NCI-H1092 treated with DMSO at 0.1 percent for 48 hours (cell line): ENCODE measurements around the gene MRPL54.

ENCODE experiments used
- DNase-seq: peaks from one replicate; lab custom pipeline; 2025; lab: John Stamatoyannopoulos, UW

Gene MRPL54

DNA sequence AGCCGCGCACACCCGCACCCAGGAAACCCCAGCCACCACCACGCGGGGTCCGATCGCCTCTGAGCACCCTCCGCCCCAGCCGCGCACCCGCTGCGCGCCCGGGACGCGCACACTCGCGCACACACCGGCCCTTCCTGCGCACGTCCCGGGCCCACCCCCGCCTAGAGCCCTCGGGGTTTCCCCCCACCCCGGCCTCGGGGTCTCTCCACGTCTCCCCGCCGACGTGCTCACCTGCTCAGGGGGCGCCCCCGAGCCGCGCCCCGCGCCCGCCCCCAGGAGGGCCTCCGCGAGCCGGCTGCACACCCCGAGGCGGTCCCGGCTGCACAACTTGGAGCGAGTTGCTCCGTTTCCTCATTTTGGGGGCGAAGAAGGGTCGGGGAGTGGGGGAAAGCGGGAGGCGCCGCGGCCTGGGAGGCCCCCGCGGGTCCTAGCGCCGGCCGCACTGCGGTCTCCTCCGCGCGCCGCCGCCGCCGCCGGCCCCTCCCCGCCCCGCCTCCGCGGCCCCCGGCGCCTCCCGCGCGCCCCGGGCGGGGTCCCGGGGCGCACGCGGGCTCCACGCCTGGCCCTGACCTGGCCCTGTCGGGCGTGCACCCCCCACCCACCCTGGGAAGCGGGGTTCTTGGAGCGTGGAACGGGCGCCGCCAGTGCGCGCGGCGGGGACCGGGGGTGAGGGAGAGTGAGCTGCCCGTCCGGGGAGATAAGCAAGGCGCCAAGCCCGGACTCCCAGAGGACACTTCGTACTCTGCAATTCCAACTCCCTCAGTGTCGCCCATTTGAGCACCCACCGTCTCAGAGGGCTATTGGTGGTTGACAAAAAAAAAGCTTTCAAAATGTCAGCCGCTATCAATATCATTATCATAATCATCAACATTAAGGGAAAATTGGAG is 23.7 kb downstream of the MRPL54 start, which contains the start of gene MATK:
MATK (minus strand) TSS at position 444 of the 887 bp plus-strand sequence. CDS start 1,246 bp downstream, outside the sequence.
- no peak for DNase-seq

GRCh38 chr19:3788996-3789778 is 26.7 kb downstream of the MRPL54 start:
- DNase-seq: no peak

- no peak for DNase-seq
Observed at GRCh38 chr19:3790209-3790734, 27.8 kb downstream of the MRPL54 start.

DNA sequence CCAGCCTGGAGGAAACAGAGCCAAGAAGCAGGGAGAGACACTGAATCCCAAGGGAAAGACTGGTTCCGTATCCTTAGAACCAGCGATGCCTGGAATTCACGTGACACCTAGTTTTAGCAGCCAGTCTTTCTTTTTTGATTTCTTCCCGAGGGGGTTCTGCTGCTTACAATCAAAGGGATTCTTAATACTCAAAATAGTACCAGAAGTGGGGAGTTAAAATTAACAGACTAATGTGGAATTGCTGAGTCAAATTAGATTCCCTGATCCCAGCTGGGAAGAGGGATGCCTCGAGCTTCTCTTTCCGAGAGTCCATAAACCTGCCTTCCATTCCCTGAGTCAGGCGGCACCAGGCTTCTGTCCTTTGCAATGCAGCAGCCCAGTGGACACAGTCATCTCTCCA is 28.5 kb downstream of the MRPL54 start:
- DNase-seq: no peak

- no peak for DNase-seq
Observed at GRCh38 chr19:3792114-3792513, 29.6 kb downstream of the MRPL54 start.

DNA sequence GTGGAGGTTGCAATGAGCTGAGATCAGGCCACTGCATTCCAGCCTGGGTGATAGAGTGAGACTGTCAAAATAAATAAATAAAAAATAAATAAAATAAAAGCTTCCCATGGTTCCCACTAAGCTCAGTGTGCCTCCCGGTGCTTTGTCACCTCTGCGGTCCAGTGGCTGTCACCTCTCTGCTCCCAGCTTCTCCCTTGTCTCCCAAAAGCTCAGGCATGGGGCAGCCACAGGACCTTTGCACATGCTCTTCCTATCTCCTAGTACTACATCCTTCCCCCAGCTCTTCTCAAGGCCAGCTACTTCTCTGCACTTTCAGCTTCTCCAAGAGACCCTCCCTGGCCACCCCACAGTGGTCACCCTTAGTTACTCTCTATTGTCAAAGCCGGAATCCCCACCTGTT is 31.3 kb downstream of the MRPL54 start:
- no peak for DNase-seq

GRCh38 chr19:3796358-3796757 is 33.9 kb downstream of the MRPL54 start:
- DNase-seq: no peak

GRCh38 chr19:3798137-3798536 is 35.7 kb downstream of the MRPL54 start:
- no peak for DNase-seq

- DNase-seq: no peak
Observed at GRCh38 chr19:3800996-3801395, 38.5 kb downstream of the MRPL54 start.

DNA sequence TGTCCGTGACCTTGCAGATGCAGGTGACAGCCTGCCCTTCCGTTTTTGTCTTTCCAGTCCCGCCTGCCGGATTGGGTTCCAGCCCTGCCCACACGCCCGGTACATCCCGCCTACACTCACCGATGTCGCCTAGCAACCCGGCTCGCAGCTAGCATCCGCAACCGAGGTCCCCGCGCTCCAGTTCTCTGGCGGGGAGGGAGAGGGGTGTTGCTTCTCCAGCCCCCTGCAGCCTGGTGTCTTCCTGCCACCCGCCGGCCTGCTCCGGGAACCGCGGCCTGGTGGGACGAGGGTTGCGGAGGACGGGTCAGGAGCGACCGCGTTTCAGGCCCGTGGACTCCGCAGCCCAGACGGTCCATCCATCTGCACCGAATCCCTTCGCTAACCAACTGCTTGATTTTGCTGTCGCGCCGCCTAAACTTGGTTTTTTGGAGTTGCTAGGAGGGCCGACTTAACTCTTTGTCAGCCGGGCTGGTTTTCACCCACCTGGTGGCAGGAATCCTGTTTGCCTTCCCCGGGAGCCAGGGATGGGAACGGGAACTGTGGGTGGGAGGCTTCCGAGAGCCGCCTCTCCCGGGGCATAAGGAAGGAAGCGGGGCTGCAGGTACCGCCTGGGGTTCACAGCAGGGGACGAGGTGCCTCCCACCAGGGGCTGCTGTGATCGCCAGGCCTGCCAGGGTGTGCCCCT is 39.1 kb downstream of the MRPL54 start:
- DNase-seq: peak; percentile 53

GRCh38 chr19:3803114-3803888 is 40.8 kb downstream of the MRPL54 start:
- DNase-seq: no peak

GRCh38 chr19:3803986-3804385 is 41.5 kb downstream of the MRPL54 start:
- no peak for DNase-seq

- no peak for DNase-seq
Observed at GRCh38 chr19:3804429-3804828, 41.9 kb downstream of the MRPL54 start.

DNA sequence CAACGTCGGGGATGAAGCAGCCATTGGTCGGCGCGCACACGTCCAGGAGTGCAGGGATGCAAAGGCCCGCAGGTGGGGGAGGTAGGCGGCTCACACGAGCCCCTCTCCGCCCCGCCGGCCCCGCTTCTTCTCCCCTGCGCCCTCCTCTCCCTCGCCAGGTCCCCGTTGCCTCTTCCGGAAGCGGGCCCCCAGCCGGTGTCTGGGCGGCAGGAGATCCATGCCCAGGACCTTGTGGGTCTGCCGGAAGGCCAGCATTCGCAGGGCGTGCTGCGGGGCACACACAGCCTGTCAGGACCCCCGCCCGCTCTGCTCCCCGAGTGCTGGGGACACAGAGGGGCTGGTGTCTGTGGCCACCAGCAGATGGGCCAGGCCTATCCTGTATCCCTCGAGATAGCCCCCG is 43.4 kb downstream of the MRPL54 start:
- no peak for DNase-seq

- DNase-seq: no peak
Observed at GRCh38 chr19:3807131-3807480, 44.6 kb downstream of the MRPL54 start.

DNA sequence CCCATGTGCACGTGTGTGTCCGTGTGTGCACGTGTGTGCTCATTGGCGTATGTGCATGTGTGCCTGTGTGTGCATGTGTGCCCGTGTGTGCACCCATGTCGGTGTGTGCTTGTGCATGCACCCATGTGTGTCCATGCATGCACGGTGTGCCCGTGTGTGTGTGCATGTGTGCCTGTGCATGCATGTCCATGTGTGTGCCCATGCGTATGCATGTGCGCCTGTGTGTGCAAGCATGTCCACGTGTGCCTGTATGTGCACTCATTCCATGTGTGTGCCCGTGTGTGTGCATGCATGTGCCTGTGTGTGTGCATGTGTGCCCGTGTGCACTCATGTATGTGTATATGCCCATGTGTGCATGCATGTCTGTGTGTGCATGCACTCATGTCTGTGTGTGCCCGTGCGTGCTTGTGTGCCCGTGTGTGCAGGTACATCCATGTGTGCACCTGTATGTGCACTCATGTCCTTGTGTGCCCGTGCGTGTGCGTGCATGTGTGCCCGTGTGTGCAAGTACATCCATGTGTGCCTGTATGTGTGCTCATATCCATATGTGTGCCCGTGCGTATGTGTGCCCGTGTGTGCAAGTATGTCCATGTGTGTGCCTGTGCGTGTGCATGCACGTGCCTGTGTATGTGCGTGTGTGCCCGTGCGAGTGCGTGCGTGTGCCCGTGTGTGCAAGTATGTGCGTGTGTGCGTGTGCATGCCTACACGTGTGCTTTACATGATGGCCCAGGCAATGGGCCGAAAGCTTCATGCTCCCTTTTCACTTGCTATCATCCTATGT is 45.3 kb downstream of the MRPL54 start:
- no peak for DNase-seq

DNA sequence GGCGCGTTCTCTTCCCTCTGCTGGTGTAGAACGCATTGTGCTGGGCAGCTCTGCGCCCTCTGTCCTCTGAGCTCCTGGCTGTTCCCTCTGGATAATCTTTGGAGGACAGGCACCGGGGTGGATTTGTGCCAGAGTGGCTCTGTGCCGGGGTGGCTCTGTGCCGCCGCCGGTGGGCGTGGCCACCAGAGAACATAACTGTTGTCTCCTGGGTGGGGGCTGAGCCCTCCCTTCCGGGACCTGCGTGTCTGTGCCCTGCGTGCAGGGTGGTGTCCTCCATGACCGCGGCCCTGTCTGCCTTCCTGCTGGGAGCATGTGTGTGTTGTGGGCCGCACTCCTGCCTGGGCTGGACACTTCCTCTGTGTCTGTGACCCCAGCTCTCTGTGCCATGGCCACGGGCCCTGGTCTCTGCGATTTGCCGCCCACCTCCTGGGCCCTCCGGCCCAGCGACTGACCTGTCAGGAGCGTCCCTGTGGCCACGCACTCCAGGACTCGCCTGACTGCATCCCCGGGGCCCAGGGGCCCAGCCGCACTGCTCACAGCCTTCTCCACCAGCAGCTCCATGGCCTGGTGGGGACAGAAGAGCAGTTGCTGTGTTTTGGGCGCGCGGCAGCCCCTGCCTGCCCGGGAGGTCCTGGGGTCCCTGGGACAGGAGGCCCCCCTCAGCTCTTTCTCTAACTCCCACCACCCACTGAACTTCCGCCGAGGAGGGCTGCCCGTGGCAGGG is 46.1 kb downstream of the MRPL54 start:
- no peak for DNase-seq

DNA sequence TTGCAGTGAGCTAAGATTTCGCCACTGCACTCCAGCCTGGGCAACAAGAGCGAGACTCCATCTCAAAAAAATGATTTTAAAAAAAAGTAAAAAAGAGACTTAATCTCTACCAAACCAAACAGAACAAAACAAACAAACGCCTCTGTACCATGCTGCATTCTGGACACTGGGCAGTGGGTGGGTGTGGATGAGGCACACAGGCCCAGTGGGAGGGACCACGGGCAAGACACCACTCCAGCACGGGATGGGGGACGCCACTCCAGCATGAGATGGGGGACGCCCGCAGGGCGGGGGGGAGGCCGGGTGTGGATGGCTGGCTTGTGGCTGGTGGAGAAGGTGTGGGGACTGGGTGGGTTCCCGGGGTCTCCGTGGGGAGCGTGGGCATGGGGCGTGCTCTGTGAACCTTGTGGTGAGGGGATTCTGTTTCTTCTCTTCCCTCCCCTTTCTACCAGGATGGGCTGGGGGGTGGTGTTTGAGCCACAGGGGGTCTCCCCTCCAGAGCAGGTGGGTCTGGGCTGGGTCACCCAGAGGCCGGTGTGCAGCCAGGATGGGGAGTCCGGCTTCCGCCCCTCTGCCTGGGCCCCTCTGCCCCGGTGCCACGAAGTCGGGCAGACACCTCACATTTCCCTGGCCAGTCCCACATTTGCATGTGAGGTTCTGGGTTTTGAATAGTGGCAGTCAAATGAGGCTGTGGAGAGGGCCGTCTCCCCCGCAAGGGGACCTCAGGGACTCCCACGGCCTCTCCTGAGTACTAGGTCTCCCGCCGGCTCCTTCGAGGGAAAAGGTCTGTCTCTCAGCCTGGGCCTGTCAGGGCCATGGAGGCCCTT is 47.6 kb downstream of the MRPL54 start:
- DNase-seq: no peak

DNA sequence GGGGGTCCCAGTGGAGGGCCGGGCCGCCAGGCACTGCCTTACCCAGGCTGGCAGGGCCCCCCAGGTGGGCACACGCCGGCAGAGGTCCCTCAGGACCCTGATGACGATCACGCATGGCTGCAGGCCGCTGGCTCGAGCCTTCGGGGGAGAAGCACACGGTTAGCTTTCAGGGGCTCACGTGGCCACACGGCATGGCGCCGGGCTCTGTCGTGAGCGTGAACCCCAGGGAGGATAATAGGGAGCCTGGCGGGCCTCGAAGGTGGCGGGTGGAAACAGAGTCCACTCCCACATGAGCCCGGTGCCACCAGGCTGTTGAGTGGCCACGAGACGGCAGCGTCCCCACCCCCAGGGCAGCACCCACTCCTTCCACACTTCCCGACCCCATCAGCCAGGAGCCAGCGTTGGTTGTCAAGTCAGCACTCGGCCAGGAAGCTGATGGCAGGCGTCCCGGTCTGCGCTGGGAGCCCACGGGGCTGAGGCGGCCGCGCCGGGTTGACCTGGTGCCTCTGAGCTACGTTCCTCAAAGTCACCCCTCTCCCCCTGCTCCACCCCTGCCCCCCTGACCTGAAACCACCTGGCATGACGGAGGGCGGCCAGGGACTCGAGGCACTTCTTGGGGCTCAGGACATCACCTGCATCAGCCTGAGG is 48.4 kb downstream of the MRPL54 start:
- no peak for DNase-seq
